Measurements from ENCODE around the gene VDAC2. TPM values are rescaled to one million over a fixed set of nuclear protein-coding genes. Genes with fewer than 3 reads are reported as not detected.

VDAC2 gene
- total RNA-seq, 1 experiment from 2014 or later = 340 TPM

DNA sequence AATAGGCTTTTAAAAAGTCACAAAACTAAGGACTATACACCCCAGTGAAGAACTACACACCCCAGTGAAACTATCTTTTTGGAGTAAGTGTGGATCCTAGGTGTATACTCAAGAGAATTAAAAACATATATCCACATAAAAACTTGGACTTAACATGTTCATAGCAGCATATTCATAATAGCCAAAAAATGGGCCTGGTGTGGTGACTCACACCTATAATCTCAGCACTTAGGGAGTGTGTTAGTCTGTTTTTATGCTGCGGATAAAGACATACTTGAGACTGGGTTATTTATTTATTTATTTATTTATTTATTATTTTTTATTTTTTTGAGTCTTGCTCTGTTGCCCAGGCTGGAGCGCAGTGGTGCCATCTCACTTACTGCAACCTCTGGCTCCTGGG, 44.1 kb downstream of the VDAC2 start:
- Histone ChIP-seq H3K27ac (ENCODE audit: low read length) (no peak overlapping the region), H3K27me3 (ENCODE audit: control insufficient read depth, insufficient read depth, low read length) (no peaks in the 10 kb centered on the region), H3K9me3 (ENCODE audit: control insufficient read depth, insufficient read depth, low read depth, low read length) (peaks cover 7% of the 10 kb centered on the region; the same call in 1 of the 2 replicates), H3K4me1 (ENCODE audit: control insufficient read depth, insufficient read depth, low read length) (no peaks in the 10 kb centered on the region), H3K36me3 (ENCODE audit: control insufficient read depth, insufficient read depth, low read length) (no peaks in the 10 kb centered on the region), H3K4me3 (ENCODE audit: low read depth in 2 of 2, low read length in 2 of 2) (no peak overlapping the region)
- ATAC-seq (no peak), DNase-seq (ENCODE audit: low read depth, low spot score) (no peak)
- in situ Hi-C loops (cut with HindIII; ENCODE audit: low pct_unique_long_range_greater_than_20kb, low sequenced_read_pairs) = no loop called here
- ChIA-PET CTCF (no interaction called here), POLR2A (no interaction called here)
- TF ChIP-seq, protein P1, sequence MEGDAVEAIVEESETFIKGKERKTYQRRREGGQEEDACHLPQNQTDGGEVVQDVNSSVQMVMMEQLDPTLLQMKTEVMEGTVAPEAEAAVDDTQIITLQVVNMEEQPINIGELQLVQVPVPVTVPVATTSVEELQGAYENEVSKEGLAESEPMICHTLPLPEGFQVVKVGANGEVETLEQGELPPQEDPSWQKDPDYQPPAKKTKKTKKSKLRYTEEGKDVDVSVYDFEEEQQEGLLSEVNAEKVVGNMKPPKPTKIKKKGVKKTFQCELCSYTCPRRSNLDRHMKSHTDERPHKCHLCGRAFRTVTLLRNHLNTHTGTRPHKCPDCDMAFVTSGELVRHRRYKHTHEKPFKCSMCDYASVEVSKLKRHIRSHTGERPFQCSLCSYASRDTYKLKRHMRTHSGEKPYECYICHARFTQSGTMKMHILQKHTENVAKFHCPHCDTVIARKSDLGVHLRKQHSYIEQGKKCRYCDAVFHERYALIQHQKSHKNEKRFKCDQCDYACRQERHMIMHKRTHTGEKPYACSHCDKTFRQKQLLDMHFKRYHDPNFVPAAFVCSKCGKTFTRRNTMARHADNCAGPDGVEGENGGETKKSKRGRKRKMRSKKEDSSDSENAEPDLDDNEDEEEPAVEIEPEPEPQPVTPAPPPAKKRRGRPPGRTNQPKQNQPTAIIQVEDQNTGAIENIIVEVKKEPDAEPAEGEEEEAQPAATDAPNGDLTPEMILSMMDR (IDR thresholded peaks at IDR 0.05) = no peak
- no TSS peak for BruUV-seq (replicated peaks)
- intact Hi-C loops (cut with micrococcal nuclease; ENCODE audit: unreplicated experiment) = no loop called here

DNA sequence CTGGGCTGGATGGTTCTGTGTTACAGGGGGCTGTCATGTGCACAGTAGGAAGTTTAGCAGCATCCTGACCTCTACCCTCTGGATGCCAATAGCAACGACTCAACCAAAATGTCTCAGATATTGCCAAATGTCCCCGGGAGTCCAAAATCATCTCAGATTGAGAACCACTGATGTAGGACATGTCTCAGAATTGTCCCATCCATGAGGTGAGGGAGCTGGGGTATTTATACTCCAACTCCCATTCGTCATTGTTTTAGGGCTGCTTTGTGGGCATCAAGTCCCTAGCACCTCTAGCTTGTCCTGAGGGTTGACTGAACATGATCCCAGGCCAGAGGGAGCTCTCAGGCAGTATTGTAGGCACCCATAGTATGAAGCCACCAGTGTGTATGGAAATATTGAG, 50.4 kb downstream of the VDAC2 start:
- H3K4me3 ChIP-seq (ENCODE audit: low read depth in 2 of 2, low read length in 2 of 2) = no peak overlapping the region
- in situ Hi-C loops (cut with HindIII; ENCODE audit: low pct_unique_long_range_greater_than_20kb, low sequenced_read_pairs) = no loop called here
- ATAC-seq (no peak), DNase-seq (ENCODE audit: low read depth, low spot score) (no peak)
- intact Hi-C loops (cut with micrococcal nuclease; ENCODE audit: unreplicated experiment) = no loop called here
- ChIA-PET CTCF (no interaction called here), POLR2A (no interaction called here)
- no TSS peak for BruUV-seq (replicated peaks)
- H3K27me3 ChIP-seq (ENCODE audit: control insufficient read depth, insufficient read depth, low read length) = no peaks in the 10 kb centered on the region
- no peak overlapping the region for H3K27ac ChIP-seq (ENCODE audit: low read length)
- H3K9me3 ChIP-seq (ENCODE audit: control insufficient read depth, insufficient read depth, low read depth, low read length) = no peaks in the 10 kb centered on the region
- H3K4me1 ChIP-seq (ENCODE audit: control insufficient read depth, insufficient read depth, low read length) = no peaks in the 10 kb centered on the region
- TF ChIP-seq TCF7L2 (IDR thresholded peaks at IDR 0.05; ENCODE audit: low read depth, low read length) (no peak), POLR2AphosphoS5 (IDR thresholded peaks at IDR 0.05; ENCODE audit: low read depth, low read length) (no peak), SIN3A (IDR thresholded peaks at IDR 0.05; ENCODE audit: borderline replicate concordance, insufficient read depth, low read depth, low read length) (no peak)
- TF ChIP-seq, protein P1 (IDR thresholded peaks at IDR 0.05) = no peak
- TF ChIP-seq, protein P2, sequence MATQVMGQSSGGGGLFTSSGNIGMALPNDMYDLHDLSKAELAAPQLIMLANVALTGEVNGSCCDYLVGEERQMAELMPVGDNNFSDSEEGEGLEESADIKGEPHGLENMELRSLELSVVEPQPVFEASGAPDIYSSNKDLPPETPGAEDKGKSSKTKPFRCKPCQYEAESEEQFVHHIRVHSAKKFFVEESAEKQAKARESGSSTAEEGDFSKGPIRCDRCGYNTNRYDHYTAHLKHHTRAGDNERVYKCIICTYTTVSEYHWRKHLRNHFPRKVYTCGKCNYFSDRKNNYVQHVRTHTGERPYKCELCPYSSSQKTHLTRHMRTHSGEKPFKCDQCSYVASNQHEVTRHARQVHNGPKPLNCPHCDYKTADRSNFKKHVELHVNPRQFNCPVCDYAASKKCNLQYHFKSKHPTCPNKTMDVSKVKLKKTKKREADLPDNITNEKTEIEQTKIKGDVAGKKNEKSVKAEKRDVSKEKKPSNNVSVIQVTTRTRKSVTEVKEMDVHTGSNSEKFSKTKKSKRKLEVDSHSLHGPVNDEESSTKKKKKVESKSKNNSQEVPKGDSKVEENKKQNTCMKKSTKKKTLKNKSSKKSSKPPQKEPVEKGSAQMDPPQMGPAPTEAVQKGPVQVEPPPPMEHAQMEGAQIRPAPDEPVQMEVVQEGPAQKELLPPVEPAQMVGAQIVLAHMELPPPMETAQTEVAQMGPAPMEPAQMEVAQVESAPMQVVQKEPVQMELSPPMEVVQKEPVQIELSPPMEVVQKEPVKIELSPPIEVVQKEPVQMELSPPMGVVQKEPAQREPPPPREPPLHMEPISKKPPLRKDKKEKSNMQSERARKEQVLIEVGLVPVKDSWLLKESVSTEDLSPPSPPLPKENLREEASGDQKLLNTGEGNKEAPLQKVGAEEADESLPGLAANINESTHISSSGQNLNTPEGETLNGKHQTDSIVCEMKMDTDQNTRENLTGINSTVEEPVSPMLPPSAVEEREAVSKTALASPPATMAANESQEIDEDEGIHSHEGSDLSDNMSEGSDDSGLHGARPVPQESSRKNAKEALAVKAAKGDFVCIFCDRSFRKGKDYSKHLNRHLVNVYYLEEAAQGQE (IDR thresholded peaks at IDR 0.05; ENCODE audit: insufficient read depth in 1 of 2, low read depth in 2 of 2, low read length in 1 of 2) = no peak
- no peaks in the 10 kb centered on the region for H3K36me3 ChIP-seq (ENCODE audit: control insufficient read depth, insufficient read depth, low read length)
